HG03045 (cell line): Measurements from ENCODE around the gene SEMA3D.

Source experiments
- ATAC-seq: cut with Tn5 transposase; IDR thresholded peaks from one replicate; pipeline ENCODE4 v1.9.1; 2021; ENCODE audit warnings: mild to moderate bottlenecking, moderate library complexity; ENCODE audit not compliant: unreplicated experiment

SEMA3D gene

GRCh38 chr7:85081392-85081791 lies 105.5 kb downstream of the SEMA3D start:
- ATAC-seq: no peak

- no peak for ATAC-seq
Measured at GRCh38 chr7:85079434-85079833, 107.4 kb downstream of the SEMA3D start.

GRCh38 chr7:85078181-85078580 lies 108.7 kb downstream of the SEMA3D start:
- ATAC-seq: no peak

GRCh38 chr7:85075864-85076263 lies 111.0 kb downstream of the SEMA3D start:
- ATAC-seq: no peak

- ATAC-seq: no peak
Measured at GRCh38 chr7:85074992-85075391, 111.9 kb downstream of the SEMA3D start.

- ATAC-seq: no peak
Measured at GRCh38 chr7:85074016-85074415, 112.8 kb downstream of the SEMA3D start.

- no peak for ATAC-seq
Measured at GRCh38 chr7:85070967-85071628, 115.8 kb downstream of the SEMA3D start.

- no peak for ATAC-seq
Measured at GRCh38 chr7:85068799-85069198, 118.1 kb downstream of the SEMA3D start.

GRCh38 chr7:85067371-85067770 lies 119.5 kb downstream of the SEMA3D start:
- no peak for ATAC-seq

GRCh38 chr7:85065888-85066485 lies 120.9 kb downstream of the SEMA3D start:
- ATAC-seq: no peak

- no peak for ATAC-seq
Measured at GRCh38 chr7:85065306-85065705, 121.5 kb downstream of the SEMA3D start.

- no peak for ATAC-seq
Measured at GRCh38 chr7:85062651-85063050, 124.2 kb downstream of the SEMA3D start.

GRCh38 chr7:85061456-85061855 lies 125.4 kb downstream of the SEMA3D start:
- no peak for ATAC-seq

GRCh38 chr7:85060696-85061095 lies 126.2 kb downstream of the SEMA3D start:
- no peak for ATAC-seq

- ATAC-seq: no peak
Measured at GRCh38 chr7:85055906-85056305, 130.9 kb downstream of the SEMA3D start.

- no peak for ATAC-seq
Measured at GRCh38 chr7:85055196-85055595, 131.7 kb downstream of the SEMA3D start.

GRCh38 chr7:85054306-85054705 lies 132.6 kb downstream of the SEMA3D start:
- ATAC-seq: no peak

- ATAC-seq: no peak
Measured at GRCh38 chr7:85052894-85053293, 134.0 kb downstream of the SEMA3D start.

GRCh38 chr7:85052056-85052737 lies 134.7 kb downstream of the SEMA3D start:
- ATAC-seq: no peak

GRCh38 chr7:85046534-85046933 lies 140.3 kb downstream of the SEMA3D start:
- ATAC-seq: no peak

GRCh38 chr7:85041605-85042216 lies 145.1 kb downstream of the SEMA3D start:
- ATAC-seq: peak; percentile 43
